Right forelimb (tissue), 1 donor: Measurements from ENCODE around the gene SLC12A7.
"Not testable (repeated sequence)": the region's sequence is repeated elsewhere in the genome, so short reads cannot be mapped to it uniquely, and the experiment has no call there.

Experiments used
- DNase-seq: peaks from one replicate; pipeline ENCODE4 v3.0.0-alpha.2; 2018

SLC12A7 gene

DNA sequence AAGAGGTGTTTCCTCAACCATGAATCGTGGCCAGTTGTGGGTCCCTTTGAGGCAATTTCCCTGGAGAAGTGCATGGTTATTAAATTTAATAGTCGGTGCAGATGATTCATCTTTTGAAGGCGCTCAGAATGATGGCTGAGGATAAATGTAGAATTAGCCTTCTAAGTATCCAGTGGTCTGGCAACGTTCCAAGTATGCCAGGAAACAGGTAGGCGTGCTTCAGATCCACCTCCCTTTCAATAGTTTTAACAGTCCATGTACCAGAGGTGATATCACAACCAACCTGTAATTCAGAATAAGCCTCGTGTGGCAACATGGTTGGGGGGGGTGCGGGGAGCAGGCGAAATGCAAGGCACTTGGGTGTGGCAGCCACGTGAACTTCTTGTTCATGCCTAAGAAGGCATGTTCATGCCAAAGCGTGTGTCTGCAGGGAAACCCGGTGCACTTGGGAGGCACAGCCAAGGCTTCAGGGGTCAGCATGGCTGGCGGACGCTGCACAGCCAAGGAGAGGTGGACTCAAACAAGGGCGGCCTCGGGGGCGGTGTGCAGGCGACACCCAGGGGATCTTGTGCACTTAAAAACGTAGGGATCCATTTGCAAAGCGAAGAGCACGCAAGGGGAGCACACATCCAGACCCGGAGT, 108.4 kb downstream of the SLC12A7 start:
- peak; percentile 43 for DNase-seq

GRCh38 chr5:1002836-1003235, 109.0 kb downstream of the SLC12A7 start:
- peak; percentile 25 for DNase-seq

DNA sequence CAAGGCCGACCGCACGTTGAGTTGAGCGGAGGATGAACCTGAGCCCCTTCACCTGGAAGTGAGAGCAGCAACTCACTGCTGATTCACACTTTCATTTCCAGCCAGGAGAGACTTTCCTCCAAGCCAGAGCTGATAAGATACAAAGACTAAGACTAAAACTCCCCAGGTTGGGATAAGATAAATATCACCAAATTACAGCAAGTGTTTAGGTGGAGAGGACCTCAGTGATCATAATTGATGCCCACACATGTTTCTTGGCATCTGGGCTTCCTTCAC, 109.7 kb downstream of the SLC12A7 start:
- no peak for DNase-seq

GRCh38 chr5:1001406-1002270, 110.2 kb downstream of the SLC12A7 start:
- no peak for DNase-seq

DNA sequence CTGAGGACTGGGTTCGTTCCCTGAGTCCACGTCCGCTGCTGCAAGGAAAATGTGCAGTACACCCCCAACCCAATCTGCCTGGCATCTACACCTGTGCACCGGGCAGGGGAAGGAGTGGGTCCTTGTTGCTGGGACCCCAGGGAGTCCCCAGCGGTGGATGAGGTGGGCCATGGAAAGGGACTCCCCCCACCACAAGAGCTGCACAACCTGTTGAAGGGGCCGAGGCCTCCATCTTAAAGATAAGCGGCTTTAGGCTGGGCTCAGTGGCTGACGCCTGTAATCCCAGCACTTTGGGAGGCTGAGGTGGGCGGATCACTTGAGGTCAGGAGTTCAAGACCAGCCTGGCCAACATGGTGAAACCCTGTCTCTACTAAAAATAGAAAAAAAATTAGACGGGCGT, 111.0 kb downstream of the SLC12A7 start:
- DNase-seq = not testable (repeated sequence)
